ENCODE results near the gene RGR. TPM values are rescaled to one million over a fixed set of nuclear protein-coding genes. Genes with fewer than 3 reads are reported as not detected.

Gene RGR
- 19.2 TPM for polyA plus RNA-seq (ENCODE audit: insufficient read length)

GRCh38 chr10:84244651-84245270 is at the start of gene RGR:
Gene RGR, plus strand, starts transcription at chr10:84245053. Its CDS starts 38 bp downstream, at chr10:84245091.
- peak; percentile 20 for DNase-seq (ENCODE audit: low read depth)

DNA sequence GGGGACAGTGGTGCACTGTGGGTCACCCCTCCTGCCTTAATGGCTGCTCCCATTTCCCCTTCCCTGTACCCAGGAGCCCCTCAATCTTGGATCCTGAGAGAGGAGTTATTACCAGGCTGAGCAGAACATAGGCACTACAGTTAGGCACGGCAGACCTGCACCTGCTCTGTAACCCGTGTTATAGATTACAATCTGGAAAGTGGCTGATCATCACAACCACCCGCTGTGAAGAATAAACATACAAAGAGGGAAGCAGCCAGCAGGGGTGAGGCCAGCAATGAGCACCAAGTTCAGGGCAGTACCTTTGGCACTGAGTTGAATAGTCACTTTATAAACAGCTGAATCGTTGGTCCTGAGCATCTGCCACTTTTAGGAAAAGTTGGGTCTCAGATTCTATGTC is 48.8 kb upstream of the RGR start:
- no peak for DNase-seq (ENCODE audit: low read depth)

DNA sequence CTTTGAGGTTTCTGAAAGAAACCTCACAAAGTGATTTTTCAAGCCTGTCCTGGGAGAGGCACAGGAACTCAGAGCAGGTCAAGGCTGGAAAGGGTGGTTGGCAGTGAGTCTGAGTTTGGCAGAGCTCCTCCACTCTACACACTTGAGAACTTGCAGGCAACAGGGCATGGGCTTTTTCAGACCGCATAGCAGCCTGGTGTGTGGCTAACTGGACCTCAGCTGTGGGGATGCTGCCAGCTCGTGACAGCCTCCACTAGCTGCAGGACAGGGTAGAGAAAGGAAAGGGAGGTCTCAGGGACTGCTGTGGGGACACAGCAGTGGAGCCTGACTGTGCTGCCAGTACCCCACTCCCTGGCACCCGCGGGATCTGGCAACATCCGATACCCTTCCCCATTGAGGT is 47.9 kb upstream of the RGR start:
- no peak for DNase-seq (ENCODE audit: low read depth)

DNA sequence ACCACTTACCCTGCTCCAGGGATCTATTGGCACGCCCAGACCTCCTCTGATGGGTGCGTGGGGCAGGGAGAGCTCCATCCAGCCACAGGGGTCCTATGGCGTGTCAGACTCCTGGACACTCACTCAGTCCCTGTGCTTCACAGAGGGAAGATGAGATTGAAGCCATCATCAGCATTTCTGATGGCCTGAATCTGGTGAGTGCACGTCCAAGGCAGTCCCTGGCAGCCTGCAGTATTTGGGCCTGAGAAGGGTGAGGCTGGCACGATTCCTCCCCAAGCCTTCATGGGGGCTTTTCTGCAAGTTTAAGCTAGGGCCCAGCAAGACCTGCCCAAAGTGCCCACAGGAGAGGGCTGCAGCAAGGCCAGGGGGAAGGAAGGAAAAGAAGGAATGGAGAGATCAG is 47.2 kb upstream of the RGR start:
- no peak for DNase-seq (ENCODE audit: low read depth)

- no peak for DNase-seq (ENCODE audit: low read depth)
Observed at GRCh38 chr10:84198206-84198915, 46.5 kb upstream of the RGR start.

DNA sequence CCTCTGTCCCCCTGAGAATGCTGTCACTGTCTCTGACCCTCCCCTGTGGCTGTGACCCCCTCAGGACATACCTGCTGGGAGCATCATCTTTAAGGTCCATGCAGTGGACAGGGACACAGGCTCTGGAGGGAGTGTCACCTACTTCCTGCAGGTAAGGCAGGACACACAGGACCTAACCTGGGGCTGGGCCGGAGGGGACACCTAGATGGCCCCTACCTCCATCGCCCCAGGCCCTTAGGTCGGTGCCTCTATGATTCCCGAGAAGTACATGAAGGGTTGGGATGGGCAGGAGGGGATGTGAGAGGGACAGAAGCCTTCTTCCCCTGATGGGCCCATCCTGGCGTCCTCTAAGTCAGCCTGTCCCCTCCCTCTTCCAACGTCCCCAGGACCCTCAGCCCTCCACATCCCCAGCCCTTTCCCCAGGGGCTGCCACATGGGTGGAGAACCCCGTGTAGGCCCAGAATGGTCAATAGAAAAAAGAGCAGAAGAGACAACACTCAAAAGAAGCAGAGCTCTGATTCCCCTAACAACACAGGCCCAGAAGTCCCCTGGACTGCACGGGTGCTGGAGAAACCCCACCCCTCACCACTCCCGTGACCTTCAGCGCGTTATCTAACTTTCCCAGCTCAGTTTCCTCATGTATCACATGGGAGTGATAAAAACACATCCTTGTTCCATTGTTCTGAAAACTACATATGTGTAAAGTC is 44.2 kb upstream of the RGR start:
- no peak for DNase-seq (ENCODE audit: low read depth)

DNA sequence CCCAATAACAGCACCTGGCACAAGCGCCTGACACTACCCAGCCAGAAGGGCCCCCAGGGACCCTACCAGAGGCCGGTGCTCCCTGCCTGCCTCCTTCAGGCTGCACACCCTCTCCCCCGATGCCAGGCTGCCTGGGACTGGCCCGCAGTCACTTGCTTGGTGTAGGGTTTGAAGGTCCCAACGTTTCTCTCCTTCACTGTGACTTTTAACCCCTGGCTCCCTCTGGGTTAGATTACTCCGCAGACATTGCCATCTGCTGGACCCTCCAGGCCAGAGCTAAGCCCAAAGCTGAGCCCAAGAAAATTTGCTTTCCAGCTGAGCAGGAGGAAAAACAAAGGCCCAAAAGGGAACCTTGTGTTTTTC is 43.6 kb upstream of the RGR start:
- no peak for DNase-seq (ENCODE audit: low read depth)

- no peak for DNase-seq (ENCODE audit: low read depth)
Observed at GRCh38 chr10:84201682-84202081, 43.2 kb upstream of the RGR start.

DNA sequence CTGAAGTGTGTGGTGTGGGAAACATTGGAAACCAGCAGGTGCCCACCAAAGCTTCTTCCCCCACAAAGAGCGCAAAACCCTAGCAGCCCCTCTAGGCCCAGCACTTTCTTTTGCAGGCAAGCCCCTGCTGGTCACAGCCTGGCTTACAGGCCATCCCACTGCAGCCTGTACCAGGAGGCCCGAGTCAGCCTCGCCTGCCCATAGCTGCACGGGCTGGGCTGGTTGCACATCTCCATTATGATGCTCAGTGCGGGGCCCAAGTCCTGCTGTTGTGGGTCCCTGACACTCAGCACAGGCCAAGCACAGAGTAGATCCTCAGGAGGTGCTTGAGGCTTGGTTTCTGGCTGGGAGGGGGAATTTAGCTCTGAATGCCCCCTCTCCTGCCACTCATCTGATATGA is 42.5 kb upstream of the RGR start:
- DNase-seq (ENCODE audit: low read depth), result no peak

DNA sequence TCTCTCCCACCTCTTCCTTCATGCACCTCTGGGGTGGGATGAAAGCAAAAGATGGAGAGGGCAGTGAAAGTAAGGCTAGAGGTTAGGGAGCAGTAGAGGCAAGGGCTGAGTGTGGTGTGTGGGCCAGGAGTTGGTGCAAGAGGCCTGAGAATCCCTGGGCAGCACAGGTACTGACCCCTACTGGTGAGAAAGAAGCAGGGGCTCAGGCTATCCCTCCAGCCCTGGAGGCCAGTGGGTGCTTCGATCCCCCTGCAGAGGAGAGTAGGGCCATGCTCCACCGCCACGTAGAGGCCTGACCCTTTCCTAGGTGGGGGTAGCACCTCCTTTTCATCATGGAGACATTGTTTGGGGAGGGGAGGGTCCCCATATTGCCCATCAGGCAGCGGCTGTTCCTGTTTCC is 40.7 kb upstream of the RGR start:
- no peak for DNase-seq (ENCODE audit: low read depth)

- no peak for DNase-seq (ENCODE audit: low read depth)
Observed at GRCh38 chr10:84204610-84205009, 40.2 kb upstream of the RGR start.

DNA sequence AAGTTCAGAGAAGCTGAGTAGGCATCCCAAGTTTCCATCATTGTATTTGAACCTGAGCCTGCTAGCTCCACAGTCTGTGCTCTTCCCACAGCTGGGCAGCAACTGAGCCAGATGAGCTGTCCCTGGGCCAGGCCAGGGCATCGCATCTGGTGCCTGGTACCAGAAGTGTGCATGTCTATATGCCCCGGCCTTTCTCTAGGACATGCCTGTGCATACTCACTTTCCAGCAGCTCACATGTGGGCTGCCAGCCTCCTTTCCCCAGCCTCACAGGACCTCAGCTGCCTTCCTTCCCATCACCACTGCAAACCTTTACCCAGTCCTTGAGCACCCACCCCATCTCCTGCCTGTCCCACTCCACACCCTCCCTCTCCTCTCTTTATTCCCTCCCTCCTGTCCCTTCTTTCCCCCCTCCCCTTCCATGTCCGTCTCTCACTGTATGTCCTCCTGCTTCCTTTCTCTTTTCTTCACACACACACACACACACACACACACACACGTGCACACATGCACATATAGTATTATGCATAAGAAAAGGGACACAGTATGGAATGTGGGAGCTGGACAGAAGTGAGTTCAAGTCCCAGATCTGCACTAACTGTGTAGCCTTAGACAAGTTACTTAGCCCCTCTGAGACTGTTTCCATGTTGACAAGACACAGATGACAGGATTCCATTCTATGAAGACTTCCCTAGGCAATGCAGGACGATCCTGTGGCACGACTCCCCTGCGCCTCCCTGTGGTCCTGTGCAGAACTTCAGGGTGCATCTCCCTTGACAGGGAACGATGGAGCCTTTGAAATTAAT is 39.6 kb upstream of the RGR start:
- DNase-seq (ENCODE audit: low read depth), result no peak

GRCh38 chr10:84205853-84206525 is 38.9 kb upstream of the RGR start:
- DNase-seq (ENCODE audit: low read depth), result no peak

DNA sequence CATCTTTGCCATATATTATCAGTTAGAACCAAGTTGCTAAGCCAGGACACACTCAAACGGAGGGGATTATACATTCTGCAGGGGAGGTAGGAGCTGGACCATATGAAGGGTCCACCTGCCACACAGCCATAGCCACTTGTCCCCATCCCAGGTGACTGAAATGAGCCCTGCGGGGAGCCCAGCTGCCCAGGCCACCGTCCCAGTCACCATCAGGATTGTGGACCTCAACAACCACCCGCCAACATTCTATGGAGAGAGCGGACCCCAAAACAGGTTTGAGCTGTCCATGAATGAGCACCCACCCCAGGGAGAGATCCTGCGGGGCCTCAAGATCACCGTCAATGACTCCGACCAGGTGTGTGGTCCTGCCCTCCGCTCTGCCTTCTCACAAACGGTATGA is 36.8 kb upstream of the RGR start:
- DNase-seq (ENCODE audit: low read depth), result no peak

DNA sequence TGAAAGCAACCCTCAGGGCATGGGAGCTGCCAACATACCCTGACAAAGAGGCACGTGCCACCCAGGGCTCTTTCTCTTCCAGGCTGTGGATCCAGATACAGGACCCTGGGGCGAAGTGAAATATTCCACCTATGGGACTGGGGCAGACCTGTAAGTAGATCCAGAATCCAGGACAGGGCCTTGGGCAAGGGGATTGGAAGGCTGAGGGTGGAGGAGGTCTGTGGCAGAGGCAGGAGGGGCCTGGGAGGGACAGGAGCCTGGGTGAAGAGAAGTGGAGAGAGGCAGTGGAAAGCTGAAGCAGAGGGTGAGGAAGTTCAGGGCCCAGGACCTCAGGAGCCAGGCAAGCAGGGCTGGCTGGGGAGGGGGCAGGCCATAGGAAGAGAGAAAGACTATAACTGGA is 33.3 kb upstream of the RGR start:
- DNase-seq (ENCODE audit: low read depth), result no peak

GRCh38 chr10:84212014-84212413 is 32.8 kb upstream of the RGR start:
- no peak for DNase-seq (ENCODE audit: low read depth)

GRCh38 chr10:84213076-84213475 is 31.8 kb upstream of the RGR start:
- no peak for DNase-seq (ENCODE audit: low read depth)

DNA sequence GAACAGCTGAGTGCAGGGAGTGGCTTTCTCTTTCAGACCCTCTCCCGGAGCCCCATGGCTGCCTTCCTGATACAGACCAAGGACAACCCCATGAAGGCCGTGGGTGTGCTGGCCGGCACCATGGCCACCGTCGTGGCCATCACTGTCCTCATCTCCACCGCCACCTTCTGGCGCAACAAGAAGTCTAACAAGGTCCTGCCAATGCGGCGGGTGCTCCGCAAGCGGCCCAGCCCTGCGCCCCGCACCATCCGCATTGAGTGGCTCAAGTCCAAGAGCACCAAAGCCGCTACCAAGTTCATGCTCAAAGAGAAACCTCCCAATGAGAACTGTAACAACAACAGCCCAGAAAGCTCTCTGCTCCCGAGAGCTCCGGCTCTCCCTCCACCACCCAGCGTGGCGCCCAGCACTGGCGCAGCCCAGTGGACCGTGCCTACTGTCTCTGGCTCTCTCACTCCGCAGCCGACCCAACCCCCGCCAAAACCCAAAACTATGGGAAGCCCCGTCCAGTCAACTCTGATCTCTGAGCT is 30.7 kb upstream of the RGR start:
- no peak for DNase-seq (ENCODE audit: low read depth)

DNA sequence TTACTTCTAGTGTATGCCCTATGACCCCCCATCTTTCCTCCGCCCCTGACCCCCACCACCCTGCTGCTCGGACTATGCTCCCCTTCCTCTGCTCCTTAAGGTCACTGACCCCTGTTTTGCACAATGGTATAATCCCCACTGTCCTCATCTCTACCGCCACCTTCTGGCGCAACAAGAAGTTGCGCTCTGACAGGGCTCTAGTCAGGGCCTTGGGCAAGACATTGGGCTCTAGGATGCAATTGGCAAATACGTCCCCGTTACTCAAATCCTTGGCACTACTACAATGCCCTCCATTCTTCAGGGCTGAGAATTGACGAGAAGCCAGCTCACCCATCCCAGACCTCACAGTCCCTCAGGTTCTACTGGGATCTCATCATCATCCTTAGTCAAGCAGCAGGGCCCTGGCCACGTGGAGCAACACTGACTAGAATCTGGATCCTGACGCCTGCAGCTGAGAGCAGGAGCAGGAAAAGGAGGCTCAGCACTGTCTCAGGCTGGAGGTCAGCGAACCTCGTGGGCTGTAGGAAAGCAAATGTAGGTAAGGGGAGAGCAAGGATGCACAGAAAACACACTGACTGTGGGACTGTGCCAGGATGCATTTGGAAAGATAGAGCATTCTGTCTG is 30.1 kb upstream of the RGR start:
- no peak for DNase-seq (ENCODE audit: low read depth)

DNA sequence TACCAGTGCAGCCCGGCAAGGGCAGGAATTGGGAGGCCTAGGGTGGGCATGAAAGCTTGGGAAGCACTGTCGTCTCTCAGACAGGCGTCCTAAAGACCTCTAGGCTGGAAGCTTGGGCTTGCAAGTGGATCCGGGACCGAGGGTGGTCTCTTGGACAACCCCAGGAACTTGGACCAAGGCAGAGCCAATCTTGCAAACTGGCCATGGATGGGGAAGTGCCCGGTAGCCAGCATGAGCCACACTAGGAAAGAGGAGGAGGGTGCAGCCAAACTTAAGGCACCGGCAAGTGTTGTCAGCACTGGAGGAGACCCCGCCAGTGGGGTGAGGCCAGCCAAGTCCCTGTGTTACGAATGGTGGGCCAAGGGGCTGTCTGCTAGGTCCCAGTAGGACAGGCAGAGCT is 28.0 kb upstream of the RGR start:
- DNase-seq (ENCODE audit: low read depth), result no peak

GRCh38 chr10:84217746-84218145 is 27.1 kb upstream of the RGR start:
- no peak for DNase-seq (ENCODE audit: low read depth)
